Measurements from ENCODE around the gene KCNK7.

GRCh38 chr11:65548395-65548794 lies 47.2 kb downstream of the KCNK7 start:
- TF ChIP-seq RAD21 (IDR thresholded peaks at IDR 0.05; ENCODE audit: low read length): no peak
- no peak for TF ChIP-seq CTCF (IDR thresholded peaks at IDR 0.05)
- TF ChIP-seq POLR2AphosphoS5 (IDR thresholded peaks at IDR 0.05; ENCODE audit: low read depth, low read length): no peak
- no peak for TF ChIP-seq YY1 (IDR thresholded peaks at IDR 0.05; ENCODE audit: low read depth)
- TF ChIP-seq FOXJ3 (CRISPR knock-in tag; IDR thresholded peaks at IDR 0.05): no peak
- TF ChIP-seq ZBTB33 (IDR thresholded peaks at IDR 0.05; ENCODE audit: borderline replicate concordance, low read depth): no peak
- TF ChIP-seq GABPA (IDR thresholded peaks at IDR 0.05; ENCODE audit: low read depth): no peak
- no peak for TF ChIP-seq TAF1 (IDR thresholded peaks at IDR 0.05; ENCODE audit: borderline replicate concordance, low read depth, low read length)
- no peak for TF ChIP-seq EP300 (IDR thresholded peaks at IDR 0.05; ENCODE audit: borderline replicate concordance in 1 of 2, low read depth in 1 of 2, low read length in 1 of 2)
- no peak for TF ChIP-seq JUND (IDR thresholded peaks at IDR 0.05)

Data from SK-N-SH (cell line).